ENCODE results near the gene MPEG1.

DNA sequence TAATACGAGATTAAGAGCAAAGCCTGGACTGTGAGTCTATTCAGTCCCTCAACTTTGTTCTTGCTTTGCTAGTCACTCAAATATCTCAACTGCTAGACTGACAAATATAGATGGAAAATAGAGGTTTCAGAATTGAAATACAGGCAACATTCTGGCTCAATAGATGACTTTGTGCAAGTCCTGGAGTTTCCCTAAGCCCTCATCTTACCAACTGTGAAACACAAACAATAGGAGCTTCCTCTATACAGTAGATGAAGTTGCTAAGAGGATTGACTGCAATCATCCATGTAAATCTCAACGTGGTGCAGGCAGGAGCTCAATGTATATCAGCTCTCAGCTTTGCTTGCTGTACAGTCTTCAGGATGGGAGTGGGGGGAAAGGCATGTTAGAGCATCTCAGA, 6.2 kb upstream of the MPEG1 start:
- no peak for TF ChIP-seq CTCF (CRISPR knock-in tag; IDR thresholded peaks at IDR 0.05)
- TF ChIP-seq ZFP36 (IDR thresholded peaks at IDR 0.05; ENCODE audit: borderline replicate concordance, low read depth, low read length, partially characterized antibody): no peak
- TF ChIP-seq ELK4 (CRISPR knock-in tag; IDR thresholded peaks at IDR 0.05; ENCODE audit: borderline replicate concordance): no peak
- TF ChIP-seq HNRNPLL (IDR thresholded peaks at IDR 0.05; ENCODE audit: low read depth, low read length, poor library complexity, severe bottlenecking): no peak
- TF ChIP-seq, protein P1, sequence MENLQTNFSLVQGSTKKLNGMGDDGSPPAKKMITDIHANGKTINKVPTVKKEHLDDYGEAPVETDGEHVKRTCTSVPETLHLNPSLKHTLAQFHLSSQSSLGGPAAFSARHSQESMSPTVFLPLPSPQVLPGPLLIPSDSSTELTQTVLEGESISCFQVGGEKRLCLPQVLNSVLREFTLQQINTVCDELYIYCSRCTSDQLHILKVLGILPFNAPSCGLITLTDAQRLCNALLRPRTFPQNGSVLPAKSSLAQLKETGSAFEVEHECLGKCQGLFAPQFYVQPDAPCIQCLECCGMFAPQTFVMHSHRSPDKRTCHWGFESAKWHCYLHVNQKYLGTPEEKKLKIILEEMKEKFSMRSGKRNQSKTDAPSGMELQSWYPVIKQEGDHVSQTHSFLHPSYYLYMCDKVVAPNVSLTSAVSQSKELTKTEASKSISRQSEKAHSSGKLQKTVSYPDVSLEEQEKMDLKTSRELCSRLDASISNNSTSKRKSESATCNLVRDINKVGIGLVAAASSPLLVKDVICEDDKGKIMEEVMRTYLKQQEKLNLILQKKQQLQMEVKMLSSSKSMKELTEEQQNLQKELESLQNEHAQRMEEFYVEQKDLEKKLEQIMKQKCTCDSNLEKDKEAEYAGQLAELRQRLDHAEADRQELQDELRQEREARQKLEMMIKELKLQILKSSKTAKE (CRISPR knock-in tag; IDR thresholded peaks at IDR 0.05; ENCODE audit: borderline replicate concordance): no peak
- no peak for TF ChIP-seq FOXK2 (IDR thresholded peaks at IDR 0.05)
- no peak for TF ChIP-seq CEBPG (CRISPR knock-in tag; IDR thresholded peaks at IDR 0.05)
- TF ChIP-seq HDAC2 (CRISPR knock-in tag; IDR thresholded peaks at IDR 0.05): no peak
- no peak for TF ChIP-seq SP2 (CRISPR knock-in tag; IDR thresholded peaks at IDR 0.05)
- no peak for TF ChIP-seq ZNF225 (CRISPR knock-in tag; IDR thresholded peaks at IDR 0.05)
- no peak for TF ChIP-seq EZH2 (conservative IDR thresholded peaks at IDR 0.05; ENCODE audit: low read depth, low read length)

Data from HepG2 (cell line).